Ishikawa (cell line): Measurements from ENCODE around the gene CAMTA1.

Experiments used
- CEBPB ChIP-seq: IDR thresholded peaks from 2 replicates; pipeline ENCODE4 v1.6.1; 2012
- CREB1 ChIP-seq: IDR thresholded peaks from 2 replicates; pipeline ENCODE4 v1.6.1; 2012; ENCODE audit warnings: low read depth
- EGR1 ChIP-seq: IDR thresholded peaks from 2 replicates; pipeline ENCODE4 v1.6.1; 2012
- EP300 ChIP-seq: IDR thresholded peaks from 2 replicates; pipeline ENCODE4 v1.6.1; 2012; ENCODE audit warnings: borderline replicate concordance
- FOXM1 ChIP-seq: IDR thresholded peaks from 2 replicates; pipeline ENCODE4 v1.6.1; 2012; ENCODE audit warnings: low read depth, borderline replicate concordance
- MAX ChIP-seq: IDR thresholded peaks from 2 replicates; pipeline ENCODE4 v1.6.1; 2012
- NFIC ChIP-seq: IDR thresholded peaks from 2 replicates; pipeline ENCODE4 v1.6.1; 2012
- RAD21 ChIP-seq: IDR thresholded peaks from 2 replicates; pipeline ENCODE4 v1.6.1; 2012; ENCODE audit warnings: low read depth
- REST ChIP-seq: IDR thresholded peaks from 2 replicates; pipeline ENCODE4 v1.6.1; 2012; ENCODE audit warnings: low read depth, mild to moderate bottlenecking
- TAF1 ChIP-seq: IDR thresholded peaks from 2 replicates; pipeline ENCODE4 v1.6.1; 2012; ENCODE audit warnings: low read depth, mild to moderate bottlenecking
- TCF12 ChIP-seq: IDR thresholded peaks from 2 replicates; pipeline ENCODE4 v1.6.1; 2012; ENCODE audit warnings: low read depth
- TEAD4 ChIP-seq: IDR thresholded peaks from 2 replicates; pipeline ENCODE4 v1.6.1; 2012
- YY1 ChIP-seq: IDR thresholded peaks from 2 replicates; pipeline ENCODE4 v1.6.1; 2012; ENCODE audit warnings: low read depth
- ZBTB7A ChIP-seq: IDR thresholded peaks from 2 replicates; pipeline ENCODE4 v1.6.1; 2012; ENCODE audit warnings: low read depth
- TF ChIP-seq, protein P1 (sequence below): IDR thresholded peaks from 2 replicates; pipeline ENCODE4 v1.6.1; 2012

CAMTA1 gene

DNA sequence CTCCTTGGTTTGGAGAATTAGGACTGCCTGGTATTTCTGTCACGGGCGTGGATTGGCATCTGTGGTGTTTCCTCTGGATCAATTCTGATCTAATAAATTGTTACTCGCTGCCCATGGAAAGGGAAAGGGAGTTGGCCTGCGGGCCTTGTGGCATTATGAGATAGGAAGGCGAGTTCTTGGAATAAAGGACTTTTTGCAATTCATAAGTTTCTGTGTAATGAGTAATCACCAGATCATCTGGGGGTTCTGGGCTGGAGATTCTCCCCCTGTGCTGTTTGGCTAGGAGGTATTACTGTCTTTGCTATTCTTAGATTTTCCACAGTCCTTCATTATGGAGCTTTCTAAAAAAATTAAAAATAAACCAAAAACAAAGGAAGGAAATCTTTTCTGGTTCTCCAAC, 315.9 kb downstream of the CAMTA1 start:
- TF ChIP-seq NFIC: no peak
- TF ChIP-seq RAD21: no peak
- TF ChIP-seq REST: no peak
- TF ChIP-seq CREB1: no peak
- no peak for TF ChIP-seq ZBTB7A
- TF ChIP-seq CEBPB: no peak
- TF ChIP-seq TEAD4: no peak
- no peak for TF ChIP-seq EP300
- TF ChIP-seq TAF1: no peak
- no peak for TF ChIP-seq FOXM1
- TF ChIP-seq, protein P1, sequence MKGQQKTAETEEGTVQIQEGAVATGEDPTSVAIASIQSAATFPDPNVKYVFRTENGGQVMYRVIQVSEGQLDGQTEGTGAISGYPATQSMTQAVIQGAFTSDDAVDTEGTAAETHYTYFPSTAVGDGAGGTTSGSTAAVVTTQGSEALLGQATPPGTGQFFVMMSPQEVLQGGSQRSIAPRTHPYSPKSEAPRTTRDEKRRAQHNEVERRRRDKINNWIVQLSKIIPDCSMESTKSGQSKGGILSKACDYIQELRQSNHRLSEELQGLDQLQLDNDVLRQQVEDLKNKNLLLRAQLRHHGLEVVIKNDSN: no peak
- TF ChIP-seq MAX: no peak
- no peak for TF ChIP-seq YY1
- no peak for TF ChIP-seq TCF12
- TF ChIP-seq EGR1: no peak

DNA sequence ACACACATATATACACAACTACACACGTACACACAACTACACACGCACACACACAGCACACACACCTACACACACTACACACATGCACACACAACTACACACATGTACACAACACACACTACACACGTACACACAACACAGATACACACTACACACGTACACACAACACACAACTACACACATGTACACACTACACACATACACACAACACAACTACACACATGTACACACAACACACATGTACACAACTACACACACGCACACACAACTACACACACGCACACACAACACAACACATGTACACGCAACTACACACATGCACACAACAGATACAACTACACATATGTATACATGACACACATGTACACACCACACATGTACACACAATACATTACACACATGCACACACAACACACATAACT, 318.1 kb downstream of the CAMTA1 start:
- no peak for TF ChIP-seq FOXM1
- TF ChIP-seq ZBTB7A: no peak
- no peak for TF ChIP-seq YY1
- no peak for TF ChIP-seq CEBPB
- TF ChIP-seq TEAD4: no peak
- no peak for TF ChIP-seq RAD21
- TF ChIP-seq REST: no peak
- TF ChIP-seq TAF1: no peak
- TF ChIP-seq NFIC: no peak
- no peak for TF ChIP-seq TCF12
- TF ChIP-seq MAX: no peak
- TF ChIP-seq CREB1: no peak
- no peak for TF ChIP-seq EGR1
- no peak for TF ChIP-seq EP300
- TF ChIP-seq, protein P1: no peak

DNA sequence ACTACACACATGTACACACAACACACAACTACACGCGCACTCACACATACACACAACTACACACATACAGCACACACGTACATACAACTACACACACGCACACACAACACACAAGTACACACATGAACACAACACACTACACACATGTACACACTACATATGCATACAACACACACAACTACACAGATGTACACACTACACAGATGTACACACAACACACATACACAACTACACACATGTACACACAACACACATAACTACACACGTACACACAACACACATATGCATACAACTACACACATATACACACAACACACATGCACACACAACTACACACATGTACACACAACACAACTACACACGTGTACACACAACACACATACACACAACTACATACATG, 318.6 kb downstream of the CAMTA1 start:
- TF ChIP-seq TEAD4 (no peak), EP300 (no peak), CREB1 (no peak), REST (no peak), FOXM1 (no peak), TCF12 (no peak), ZBTB7A (no peak)
- TF ChIP-seq, protein P1: no peak

GRCh38 chr1:7104339-7104738, 319.1 kb downstream of the CAMTA1 start:
- TF ChIP-seq FOXM1 (no peak), CREB1 (no peak), RAD21 (no peak), MAX (no peak), TCF12 (no peak), REST (no peak), NFIC (no peak), EGR1 (no peak), ZBTB7A (no peak), YY1 (no peak), EP300 (no peak), TEAD4 (no peak), CEBPB (no peak)
- TF ChIP-seq, protein P1: no peak
